ENCODE results near the gene GRB14.

- TF ChIP-seq, protein P1, sequence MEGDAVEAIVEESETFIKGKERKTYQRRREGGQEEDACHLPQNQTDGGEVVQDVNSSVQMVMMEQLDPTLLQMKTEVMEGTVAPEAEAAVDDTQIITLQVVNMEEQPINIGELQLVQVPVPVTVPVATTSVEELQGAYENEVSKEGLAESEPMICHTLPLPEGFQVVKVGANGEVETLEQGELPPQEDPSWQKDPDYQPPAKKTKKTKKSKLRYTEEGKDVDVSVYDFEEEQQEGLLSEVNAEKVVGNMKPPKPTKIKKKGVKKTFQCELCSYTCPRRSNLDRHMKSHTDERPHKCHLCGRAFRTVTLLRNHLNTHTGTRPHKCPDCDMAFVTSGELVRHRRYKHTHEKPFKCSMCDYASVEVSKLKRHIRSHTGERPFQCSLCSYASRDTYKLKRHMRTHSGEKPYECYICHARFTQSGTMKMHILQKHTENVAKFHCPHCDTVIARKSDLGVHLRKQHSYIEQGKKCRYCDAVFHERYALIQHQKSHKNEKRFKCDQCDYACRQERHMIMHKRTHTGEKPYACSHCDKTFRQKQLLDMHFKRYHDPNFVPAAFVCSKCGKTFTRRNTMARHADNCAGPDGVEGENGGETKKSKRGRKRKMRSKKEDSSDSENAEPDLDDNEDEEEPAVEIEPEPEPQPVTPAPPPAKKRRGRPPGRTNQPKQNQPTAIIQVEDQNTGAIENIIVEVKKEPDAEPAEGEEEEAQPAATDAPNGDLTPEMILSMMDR (IDR thresholded peaks at IDR 0.05) = no peak
- TF ChIP-seq EP300 (IDR thresholded peaks at IDR 0.05) = no peak
Observed at GRCh38 chr2:164605295-164605694, 16.0 kb downstream of the GRB14 start.

Data from tibial nerve (tissue), 4 donors.